ENCODE results near the gene ARMC10.

DNA sequence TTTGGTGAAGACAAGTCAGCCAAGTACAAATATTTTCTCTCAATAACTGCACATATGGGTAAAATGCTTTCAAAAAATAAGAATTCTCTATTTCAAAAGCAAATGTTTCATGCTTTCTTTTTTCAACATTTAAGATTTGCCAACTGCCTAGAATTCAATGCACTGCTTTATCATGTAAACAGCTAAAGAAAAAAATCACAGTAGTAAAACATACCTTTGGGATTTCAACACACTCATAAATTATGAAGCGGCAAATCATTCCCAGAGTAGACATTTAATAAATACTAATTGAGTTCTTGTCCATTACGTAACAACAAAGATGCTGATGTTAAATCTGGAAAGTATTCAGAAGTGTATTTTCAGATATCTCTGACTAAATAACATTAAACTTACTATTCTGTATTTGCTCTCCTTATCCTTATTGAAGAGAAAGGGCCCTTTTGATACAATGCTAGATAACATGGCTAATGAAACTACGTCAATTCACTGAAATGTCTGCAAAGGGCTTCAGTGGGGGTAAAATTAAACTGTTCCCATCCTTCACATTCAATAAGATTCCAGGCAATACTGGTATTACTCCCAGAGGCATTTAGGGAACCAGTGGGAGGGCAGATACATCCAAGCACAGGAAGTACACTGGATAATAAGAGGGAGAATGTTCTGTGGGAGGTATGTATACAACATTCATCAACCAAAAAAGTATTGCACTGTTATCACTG, 60.1 kb downstream of the ARMC10 start:
- TF ChIP-seq, protein P1, sequence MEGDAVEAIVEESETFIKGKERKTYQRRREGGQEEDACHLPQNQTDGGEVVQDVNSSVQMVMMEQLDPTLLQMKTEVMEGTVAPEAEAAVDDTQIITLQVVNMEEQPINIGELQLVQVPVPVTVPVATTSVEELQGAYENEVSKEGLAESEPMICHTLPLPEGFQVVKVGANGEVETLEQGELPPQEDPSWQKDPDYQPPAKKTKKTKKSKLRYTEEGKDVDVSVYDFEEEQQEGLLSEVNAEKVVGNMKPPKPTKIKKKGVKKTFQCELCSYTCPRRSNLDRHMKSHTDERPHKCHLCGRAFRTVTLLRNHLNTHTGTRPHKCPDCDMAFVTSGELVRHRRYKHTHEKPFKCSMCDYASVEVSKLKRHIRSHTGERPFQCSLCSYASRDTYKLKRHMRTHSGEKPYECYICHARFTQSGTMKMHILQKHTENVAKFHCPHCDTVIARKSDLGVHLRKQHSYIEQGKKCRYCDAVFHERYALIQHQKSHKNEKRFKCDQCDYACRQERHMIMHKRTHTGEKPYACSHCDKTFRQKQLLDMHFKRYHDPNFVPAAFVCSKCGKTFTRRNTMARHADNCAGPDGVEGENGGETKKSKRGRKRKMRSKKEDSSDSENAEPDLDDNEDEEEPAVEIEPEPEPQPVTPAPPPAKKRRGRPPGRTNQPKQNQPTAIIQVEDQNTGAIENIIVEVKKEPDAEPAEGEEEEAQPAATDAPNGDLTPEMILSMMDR (IDR thresholded peaks at IDR 0.05): no peak
- no peak for TF ChIP-seq POLR2A (IDR thresholded peaks at IDR 0.05)

All from gastroesophageal sphincter (tissue), 3 donors.